AML-193 (cell line): ENCODE results near the gene SLC26A3.
A peak's percentile ranks its signal among the peaks of the same experiment; 100 is the strongest.

Experiments used
- DNase-seq, 2 experiments: peaks; one replicate each; lab custom pipeline; 2025; lab: John Stamatoyannopoulos, UW

The SLC26A3 gene

GRCh38 chr7:107746006-107746405 is 57.0 kb downstream of the SLC26A3 start:
- no peak for DNase-seq

GRCh38 chr7:107744345-107744750 is 58.7 kb downstream of the SLC26A3 start:
- peak in 1 of 2 experiments; percentile 28 for DNase-seq

- DNase-seq, result peak; percentile 90 to 91
Observed at GRCh38 chr7:107743567-107744344, 59.3 kb downstream of the SLC26A3 start, which contains the start of gene CBLL1. Gene CBLL1 (plus strand): TSS chr7:107744142. CDS start chr7:107744164, 22 bp downstream.

GRCh38 chr7:107742678-107743566 is 60.1 kb downstream of the SLC26A3 start:
- peak; percentile 86 for DNase-seq

- DNase-seq, result no peak
Observed at GRCh38 chr7:107728276-107728675, 74.7 kb downstream of the SLC26A3 start.

GRCh38 chr7:107726356-107727130 is 76.5 kb downstream of the SLC26A3 start:
- no peak for DNase-seq

- peak; percentile 8 to 32 for DNase-seq
Observed at GRCh38 chr7:107725138-107725740, 77.8 kb downstream of the SLC26A3 start.

GRCh38 chr7:107723255-107723654 is 79.8 kb downstream of the SLC26A3 start:
- no peak for DNase-seq

- DNase-seq, result no peak
Observed at GRCh38 chr7:107721286-107721685, 81.7 kb downstream of the SLC26A3 start.

- DNase-seq, result no peak
Observed at GRCh38 chr7:107718456-107719193, 84.4 kb downstream of the SLC26A3 start.

GRCh38 chr7:107715531-107715930 is 87.5 kb downstream of the SLC26A3 start:
- no peak for DNase-seq
